ENCODE data around the gene DEFB110.

The DEFB110 gene

DNA sequence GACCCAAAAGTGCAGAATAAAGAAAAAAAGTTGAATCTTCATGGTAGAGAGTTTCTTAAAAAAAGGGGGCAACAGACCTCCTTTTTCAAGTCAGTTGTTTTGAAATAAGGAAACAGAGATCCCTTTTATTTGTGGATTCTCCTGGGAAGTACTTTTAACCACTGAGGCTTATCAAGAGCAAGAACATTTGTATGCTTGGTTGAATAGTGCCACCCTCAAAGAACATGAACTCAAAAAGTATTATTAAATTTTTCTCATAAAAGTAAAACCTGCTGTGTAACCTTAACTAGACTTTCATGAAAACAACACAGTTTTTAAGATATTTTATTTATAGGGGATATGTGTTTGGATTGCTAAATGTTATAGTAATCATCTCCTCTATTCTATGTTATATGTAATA, at the start of gene DEFB110:
Gene DEFB110 (minus strand): TSS at position 101 of the 400 bp plus-strand sequence. CDS start 59 bp downstream, at position 42.
- DNase-seq (ENCODE audit: low read depth), result no peak
- H3K4me3 ChIP-seq (ENCODE audit: low read depth, low read length), result no peak within 1 kb of the TSS

DNA sequence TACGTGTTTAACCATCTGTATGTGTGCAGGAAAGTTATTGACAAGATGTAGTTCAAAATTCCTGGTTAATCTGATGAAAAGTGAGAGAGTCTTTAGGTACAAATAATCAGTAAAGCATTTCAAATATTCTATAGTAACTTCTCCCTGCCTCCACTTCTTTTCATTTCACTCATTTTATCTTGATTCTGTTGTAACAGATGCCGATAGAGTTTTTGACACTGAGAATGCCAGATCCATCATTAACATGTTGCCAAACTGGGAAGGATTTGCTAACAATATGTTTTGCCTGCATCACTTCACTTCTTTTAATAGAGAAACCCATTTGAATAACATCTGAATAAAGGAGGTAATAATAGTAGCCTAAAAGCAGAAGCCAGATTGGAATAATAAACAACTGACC, 48.3 kb upstream of the DEFB110 start:
- no peak overlapping the region for H3K4me3 ChIP-seq (ENCODE audit: low read depth, low read length)
- DNase-seq (ENCODE audit: low read depth), result no peak

DNA sequence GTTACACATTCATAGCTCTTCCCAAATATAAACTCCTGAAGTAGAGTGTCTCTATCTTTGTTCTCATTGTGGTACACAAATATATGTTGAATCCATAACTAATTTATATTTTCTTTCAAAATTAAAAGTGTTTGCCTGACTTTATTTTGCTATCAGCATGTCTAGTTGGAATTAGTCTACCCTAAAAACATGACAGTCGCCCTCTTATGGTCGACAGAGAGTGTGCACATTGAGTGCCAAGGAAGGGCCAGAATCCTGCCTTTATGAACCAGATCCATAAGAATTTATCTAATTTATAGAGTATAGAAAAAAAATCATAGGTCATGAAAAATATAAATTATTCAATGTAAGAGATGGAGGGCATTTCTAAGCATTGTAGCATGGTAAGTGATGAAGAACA, 40.3 kb upstream of the DEFB110 start:
- H3K4me3 ChIP-seq (ENCODE audit: low read depth, low read length), result no peak overlapping the region
- no peak for DNase-seq (ENCODE audit: low read depth)

DNA sequence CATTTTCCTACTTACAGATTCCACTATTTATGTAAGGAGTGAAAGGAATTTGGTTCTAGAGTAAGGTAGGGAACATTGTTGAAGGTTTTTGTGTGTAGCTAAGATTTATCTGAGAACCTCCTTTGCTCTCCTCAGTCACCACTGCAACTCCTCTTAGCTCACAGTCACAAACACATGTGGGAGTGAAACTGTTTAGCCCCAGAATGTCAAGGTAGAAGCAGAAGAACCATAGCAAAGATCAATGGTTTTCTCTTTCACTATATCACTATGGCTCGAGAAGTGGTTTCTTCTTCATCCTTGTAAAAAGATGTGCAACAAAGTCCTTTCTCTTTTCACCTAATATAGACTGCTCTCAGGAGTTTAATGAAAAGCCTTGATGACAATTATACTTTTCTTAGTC, 34.4 kb upstream of the DEFB110 start:
- no peak overlapping the region for H3K4me3 ChIP-seq (ENCODE audit: low read depth, low read length)
- DNase-seq (ENCODE audit: low read depth), result no peak

DNA sequence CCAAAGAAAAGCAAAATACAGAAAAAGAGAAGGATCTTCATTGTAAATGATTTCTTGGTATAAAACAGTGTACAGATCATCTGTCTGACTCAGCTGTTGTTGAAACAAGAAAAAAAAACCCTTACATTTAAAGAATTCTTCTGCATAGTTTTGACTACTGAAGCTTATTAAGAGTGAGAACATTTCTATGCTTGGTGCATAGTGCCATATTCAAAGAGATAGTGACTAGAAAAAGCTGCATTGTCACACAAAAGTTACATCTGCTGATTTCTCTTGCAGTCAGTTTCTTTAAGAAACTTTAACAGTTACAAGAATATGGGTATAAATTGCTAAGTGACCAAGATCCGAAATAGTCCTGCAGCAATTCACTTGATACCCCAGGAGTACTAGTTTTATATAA, 28.0 kb upstream of the DEFB110 start, which contains the start of gene DEFB112:
Gene DEFB112 (minus strand): TSS at position 101 of the 400 bp plus-strand sequence. CDS start 60 bp downstream, at position 41.
- no peak within 1 kb of the TSS for H3K4me3 ChIP-seq (ENCODE audit: low read depth, low read length)
- DNase-seq (ENCODE audit: low read depth), result no peak

DNA sequence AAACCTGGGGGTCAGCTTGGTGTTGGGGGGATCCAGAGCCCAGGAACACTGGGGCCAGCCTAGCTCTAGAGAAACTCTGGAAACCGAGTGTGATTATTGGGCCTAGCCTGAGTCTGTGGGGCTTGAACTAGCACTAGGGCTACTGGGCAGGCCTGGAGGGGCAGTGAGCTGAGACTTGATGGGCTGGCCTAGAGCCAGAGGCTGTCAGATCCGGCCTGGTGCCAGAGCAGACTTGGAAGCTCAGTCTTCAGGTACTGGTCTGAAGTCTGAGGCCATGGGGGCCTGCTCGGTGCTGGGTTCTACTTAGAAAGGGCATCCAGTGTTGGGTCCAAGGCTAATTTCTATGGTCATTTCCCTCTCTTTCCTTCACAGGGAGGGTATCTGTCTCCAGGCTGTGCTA, 25.2 kb upstream of the DEFB110 start:
- H3K4me3 ChIP-seq (ENCODE audit: low read depth, low read length), result no peak overlapping the region
- no peak for DNase-seq (ENCODE audit: low read depth)

DNA sequence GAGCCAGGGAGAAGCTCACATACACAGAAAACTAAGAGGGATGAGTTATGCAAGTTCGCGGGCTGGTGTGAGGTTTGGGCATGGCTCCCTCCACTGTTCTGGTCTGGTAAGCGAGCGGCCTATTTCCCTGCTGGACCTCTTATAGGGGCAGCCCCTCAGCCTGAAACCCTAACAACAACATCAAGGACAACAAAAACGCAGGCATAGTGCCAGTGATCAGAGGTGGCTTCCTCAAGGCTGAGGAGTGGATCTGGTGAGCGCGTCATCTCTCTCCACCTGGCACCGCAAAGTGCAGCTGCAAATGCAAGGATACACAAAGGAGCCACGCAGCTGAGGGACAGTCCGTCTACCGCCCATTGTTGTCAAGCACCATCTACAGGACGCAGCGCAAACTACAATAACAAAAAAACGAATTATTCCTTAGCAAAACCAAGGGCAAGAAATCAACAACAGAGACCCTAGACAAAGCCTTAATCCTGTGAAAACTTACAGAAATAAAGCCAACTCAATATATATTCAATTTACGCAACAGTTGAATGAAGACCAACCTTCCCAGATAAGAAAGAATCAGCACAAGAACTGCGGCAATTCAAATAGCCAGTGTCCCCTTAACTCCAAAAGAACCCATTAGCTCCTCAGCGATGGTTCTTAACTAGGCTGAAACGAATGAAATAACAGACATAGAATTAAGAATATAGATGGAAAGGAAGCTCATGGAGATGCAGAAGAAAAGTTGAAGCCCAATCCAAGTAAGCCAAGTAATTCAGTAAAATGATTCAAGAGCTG, 9.2 kb upstream of the DEFB110 start:
- no peak overlapping the region for H3K4me3 ChIP-seq (ENCODE audit: low read depth, low read length)
- DNase-seq (ENCODE audit: low read depth), result no peak

DNA sequence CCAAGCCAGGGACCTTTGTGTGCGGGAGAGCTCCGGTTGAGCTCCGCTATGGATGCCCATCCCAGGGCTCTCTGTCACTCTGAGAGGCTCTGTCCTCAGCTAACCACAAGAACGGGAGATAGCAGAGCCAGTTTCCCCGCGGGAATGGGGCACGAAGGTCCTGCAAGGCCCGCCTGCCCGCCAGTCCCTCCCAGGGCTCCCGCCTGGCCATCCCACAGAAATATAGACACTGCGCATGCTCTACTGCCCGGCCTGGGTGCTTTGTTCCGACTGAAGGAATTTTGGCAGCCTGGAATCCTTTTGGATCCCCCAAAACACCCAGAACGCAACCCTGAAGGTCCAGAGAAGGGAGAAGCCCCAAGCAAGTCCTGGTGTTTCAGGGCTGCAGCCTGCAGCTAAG, 8.6 kb upstream of the DEFB110 start:
- H3K4me3 ChIP-seq (ENCODE audit: low read depth, low read length), result no peak overlapping the region
- DNase-seq (ENCODE audit: low read depth), result no peak

DNA sequence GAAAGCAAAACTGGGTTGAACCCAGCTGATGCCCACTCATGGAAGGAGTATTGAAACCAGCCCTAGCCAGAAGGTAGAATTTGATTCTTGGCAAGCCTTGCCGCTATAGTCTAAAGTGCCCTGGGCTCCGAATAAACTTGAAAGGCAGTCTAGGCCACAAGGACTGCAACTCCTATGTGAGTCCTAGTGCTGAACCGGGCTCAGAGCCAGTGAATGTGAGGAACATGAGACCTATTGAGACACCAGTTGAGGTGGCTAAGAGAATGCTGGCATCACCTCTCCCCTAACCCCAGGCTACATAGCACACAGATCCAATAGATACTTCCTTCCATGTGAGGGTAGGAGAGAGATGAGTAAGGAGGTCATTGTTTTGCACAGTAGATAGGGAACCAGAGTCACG, 3.5 kb upstream of the DEFB110 start:
- H3K4me3 ChIP-seq (ENCODE audit: low read depth, low read length), result no peak overlapping the region
- DNase-seq (ENCODE audit: low read depth), result no peak

DNA sequence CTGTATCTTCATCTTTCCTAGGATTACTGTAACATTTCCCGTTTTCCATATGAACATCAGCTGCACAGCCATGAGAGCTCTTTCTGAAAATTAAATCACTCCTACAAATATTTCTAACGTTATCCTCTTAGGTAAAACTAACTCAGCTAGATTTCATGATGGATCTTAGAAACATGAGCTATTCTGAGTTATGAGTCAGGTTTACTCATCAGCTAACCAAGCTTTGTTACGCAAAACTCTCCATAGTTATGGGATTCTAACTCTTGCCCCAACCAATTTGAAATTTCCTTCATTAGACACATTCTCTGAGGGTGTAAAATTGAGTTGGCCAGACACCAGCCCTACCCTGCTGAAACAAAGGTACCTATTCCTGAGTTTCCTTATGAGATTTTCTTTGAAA, 14.0 kb downstream of the DEFB110 start:
- no peak overlapping the region for H3K4me3 ChIP-seq (ENCODE audit: low read depth, low read length)
- DNase-seq (ENCODE audit: low read depth), result peak; percentile 1

DNA sequence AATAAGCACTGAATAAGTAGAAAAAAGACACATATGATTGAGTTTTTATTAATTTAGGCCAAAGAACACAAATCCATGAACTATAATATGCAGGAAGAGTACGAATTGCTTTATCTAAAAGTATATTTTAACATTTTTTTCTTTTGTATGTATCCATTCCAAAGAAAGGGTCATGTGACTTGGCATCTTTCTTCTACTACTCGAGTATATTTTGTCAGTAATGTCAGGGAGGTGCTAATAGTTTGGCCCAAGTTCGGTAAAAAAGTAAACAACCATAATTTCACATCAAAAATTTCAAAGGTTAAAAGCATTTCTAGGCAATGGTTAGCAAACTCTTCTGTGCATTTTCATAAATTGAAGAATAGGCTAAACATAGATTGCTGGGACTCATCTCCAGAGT, 18.7 kb downstream of the DEFB110 start:
- H3K4me3 ChIP-seq (ENCODE audit: low read depth, low read length), result no peak overlapping the region
- DNase-seq (ENCODE audit: low read depth), result no peak

DNA sequence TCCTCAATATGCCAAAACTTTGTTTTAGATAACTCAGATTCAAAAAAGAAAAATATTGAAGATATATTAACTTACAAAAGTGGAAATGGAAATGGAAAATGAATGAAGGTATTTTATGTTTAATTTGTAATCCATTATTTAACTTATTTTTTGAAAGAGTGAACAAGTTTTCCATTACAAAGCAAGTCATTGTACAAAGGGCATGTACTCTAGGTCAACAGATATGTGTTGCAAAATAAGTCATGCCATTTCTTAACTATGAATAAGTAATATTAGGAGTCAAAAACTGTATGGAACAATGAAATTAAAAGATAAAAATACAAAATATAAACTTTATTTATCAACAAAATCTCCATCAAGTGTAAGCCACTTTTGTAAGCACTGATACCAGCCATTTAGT, 26.5 kb downstream of the DEFB110 start:
- no peak overlapping the region for H3K4me3 ChIP-seq (ENCODE audit: low read depth, low read length)
- no peak for DNase-seq (ENCODE audit: low read depth)

DNA sequence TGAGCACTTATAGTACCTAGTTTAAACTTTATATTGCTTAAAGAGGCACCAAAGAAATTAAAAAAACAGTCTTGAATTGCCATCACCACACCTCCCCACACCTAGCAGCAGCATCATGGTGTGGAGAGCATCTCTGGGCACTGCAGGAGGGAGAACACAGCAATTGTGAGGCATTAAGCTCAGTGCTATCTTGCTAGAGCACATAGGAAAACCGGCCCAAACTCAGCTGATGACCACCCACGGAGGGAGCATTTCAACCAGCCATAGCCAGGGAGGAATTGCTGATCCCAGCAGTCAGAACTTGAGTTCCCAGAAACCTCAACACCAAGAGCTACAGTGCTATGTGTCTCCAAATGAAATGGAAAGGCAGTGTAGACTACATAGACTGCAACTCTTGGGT, 32.9 kb downstream of the DEFB110 start:
- no peak for DNase-seq (ENCODE audit: low read depth)
- H3K4me3 ChIP-seq (ENCODE audit: low read depth, low read length), result no peak overlapping the region

DNA sequence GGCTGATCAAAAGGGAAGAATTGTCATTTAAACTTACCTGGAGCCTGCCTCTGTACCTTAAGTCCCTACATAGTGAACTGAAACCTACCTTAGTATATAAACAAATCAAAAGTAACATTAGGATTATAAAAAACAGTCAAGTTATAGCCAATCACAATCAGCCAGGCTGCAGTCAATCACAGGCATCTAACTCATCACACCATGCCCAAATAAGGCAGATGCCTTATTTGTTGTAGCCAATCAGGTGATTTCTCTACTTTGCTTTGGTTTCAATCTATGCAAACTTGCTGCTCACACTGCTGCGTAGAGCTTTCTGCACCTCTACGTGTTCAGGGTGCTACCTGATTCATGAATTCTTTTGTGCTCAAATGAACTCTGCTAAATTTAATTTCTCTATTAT, 34.0 kb downstream of the DEFB110 start:
- DNase-seq (ENCODE audit: low read depth), result no peak

DNA sequence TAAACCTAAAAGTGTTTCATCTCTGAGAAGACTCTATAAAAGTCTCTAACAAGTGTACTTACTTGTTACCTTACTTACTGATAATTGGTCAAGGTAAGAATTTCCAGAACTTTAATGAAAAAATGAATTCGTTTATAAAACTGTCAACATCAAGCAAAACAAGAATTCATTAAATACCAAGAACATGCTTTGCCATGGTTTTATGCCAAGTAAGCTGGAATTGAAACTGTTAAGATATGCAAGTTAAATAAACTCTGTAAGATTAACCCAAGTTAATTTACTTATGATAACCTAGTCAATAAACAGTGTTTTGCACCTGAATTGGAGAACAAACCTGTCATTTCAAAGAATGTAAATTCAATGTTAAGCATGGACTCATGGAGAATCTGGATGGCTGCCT, 35.2 kb downstream of the DEFB110 start:
- DNase-seq (ENCODE audit: low read depth), result no peak
- H3K4me3 ChIP-seq (ENCODE audit: low read depth, low read length), result no peak overlapping the region

More for the DNA sequence above, 34.0 kb downstream of the DEFB110 start:
- H3K4me3 ChIP-seq (ENCODE audit: low read depth, low read length), result no peak overlapping the region

DNA sequence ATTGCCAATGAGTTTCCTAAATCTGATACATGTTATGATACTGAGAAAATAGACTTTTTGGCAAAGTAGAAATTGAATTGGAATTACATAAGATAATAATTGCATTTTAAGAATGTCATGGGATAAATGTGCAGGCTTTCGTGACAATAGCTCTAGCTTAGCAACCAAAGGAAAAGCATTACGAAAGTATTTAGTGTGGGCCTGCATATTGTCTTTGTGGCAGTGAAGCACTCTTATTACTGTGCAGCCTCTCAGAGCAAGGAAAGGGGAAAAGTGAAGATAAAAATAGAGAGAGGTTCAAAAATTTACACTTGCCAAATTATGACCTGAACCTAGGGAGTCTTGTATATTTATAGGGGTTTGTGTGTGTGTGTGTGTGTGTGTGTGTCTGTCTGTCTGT, 39.7 kb downstream of the DEFB110 start:
- no peak overlapping the region for H3K4me3 ChIP-seq (ENCODE audit: low read depth, low read length)

DNA sequence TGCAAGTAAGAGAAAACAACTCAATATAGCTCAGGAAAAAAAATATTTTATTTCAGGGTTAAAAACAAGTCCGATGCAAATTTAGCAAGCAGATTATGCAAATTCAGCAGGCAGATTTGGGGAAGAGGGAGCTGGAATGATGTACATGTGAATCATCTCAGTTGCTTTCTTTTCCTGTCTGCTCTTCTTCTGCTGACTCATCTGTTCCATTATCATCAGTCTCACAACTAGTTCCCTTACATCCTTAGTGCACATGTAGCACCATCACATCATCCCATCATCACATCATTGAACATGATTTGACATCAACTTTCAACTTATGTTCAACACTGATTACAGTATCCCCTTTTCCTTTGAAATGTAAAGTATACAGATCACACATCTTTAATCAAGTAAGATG, 40.9 kb downstream of the DEFB110 start:
- H3K4me3 ChIP-seq (ENCODE audit: low read depth, low read length), result no peak overlapping the region
- DNase-seq (ENCODE audit: low read depth), result peak; percentile 8

More for the DNA sequence above, 39.7 kb downstream of the DEFB110 start:
- DNase-seq (ENCODE audit: low read depth), result no peak

DNA sequence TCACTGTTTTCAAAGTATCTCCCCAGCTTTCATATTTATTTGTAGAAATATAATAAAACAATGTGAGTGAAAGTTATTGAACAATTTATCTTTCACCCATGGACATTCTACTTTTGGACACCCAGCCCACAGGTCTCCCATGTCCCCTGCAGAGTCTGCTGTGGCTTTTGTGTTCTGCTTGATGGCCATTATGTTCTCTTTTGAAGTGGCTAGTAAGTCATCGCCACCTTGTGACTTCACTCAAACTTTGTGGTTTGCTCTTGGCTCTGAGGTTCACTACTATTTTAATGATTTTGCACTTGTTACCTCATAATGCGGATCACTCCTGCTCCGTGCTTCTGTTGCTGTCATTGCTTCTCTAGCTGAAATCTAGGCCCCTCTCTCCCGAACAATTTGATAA, 42.2 kb downstream of the DEFB110 start:
- no peak overlapping the region for H3K4me3 ChIP-seq (ENCODE audit: low read depth, low read length)
- no peak for DNase-seq (ENCODE audit: low read depth)

DNA sequence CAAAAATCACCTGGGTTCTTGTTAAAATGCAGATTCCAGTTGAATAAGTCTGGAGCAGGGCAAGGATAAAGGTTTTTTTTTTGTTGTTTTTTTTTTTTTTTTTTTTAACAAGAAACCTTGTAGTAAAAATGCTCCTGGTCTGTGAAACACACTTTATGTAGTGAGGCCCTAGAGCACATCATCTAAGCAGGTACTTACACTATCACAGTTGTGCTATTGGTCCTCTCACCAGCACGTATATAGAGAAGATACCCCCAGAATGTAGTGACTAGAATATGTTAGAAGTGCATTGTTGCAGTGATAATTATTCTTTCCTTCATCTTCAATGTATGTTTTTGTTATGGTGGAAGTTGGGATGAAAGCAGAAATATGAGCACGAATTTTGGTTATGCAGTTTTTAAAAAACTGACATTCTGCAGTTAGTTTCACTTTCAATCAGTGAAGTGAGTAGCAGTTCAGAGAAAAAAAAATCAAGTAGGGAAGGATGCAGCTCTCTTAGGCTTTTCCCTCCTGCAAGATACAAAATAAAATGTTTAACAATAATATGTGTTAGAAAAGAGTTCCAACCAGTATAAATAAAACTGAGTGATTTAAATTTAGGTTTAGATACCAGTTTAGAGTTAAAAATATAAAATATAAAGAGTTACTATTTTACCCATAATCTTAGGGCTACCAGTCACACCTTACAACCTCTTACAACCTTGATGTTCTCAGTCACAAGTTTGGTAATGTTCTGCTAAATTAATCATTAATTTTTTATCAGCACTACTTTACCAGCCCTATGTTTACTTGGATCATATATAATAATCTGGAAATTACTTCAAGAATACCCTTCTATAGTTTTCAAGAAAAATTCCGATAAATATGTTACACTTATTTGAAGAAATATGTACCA, 43.2 kb downstream of the DEFB110 start:
- H3K4me3 ChIP-seq (ENCODE audit: low read depth, low read length), result no peak overlapping the region

DNA sequence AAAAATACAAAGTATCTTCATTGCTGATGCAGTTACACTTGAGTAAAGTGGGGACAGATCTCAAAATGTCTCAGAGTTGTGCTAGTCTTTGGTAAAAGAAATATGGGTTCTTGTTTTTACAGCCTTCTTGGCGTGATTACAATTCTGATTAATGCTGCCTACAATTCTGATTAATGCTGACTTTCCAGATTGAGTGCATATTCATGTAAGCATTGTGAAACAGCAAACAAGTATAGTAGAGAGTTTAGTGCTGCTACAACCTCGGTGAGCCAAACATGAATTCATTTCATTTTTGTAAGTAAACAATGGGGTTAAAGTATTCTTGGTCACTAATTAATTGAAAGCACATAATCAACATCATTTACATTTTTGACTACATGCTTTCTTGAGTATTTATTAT, 52.2 kb downstream of the DEFB110 start, which contains the start of gene DEFB113:
Gene DEFB113 (minus strand): TSS at position 21 of the 400 bp plus-strand sequence. CDS start 0 bp downstream, at position 21.
- no peak for DNase-seq (ENCODE audit: low read depth)
- no peak within 1 kb of the TSS for H3K4me3 ChIP-seq (ENCODE audit: low read depth, low read length)

More for the DNA sequence above, 43.2 kb downstream of the DEFB110 start:
- DNase-seq (ENCODE audit: low read depth), result no peak

Data from skeletal muscle cell (primary cell).